ENCODE results near the gene LCLAT1. TPM values are rescaled to one million over a fixed set of nuclear protein-coding genes. Genes with fewer than 3 reads are reported as not detected.

Gene LCLAT1
- total RNA-seq, 1 experiment from 2014 or later, result 32.9 TPM

GRCh38 chr2:30683236-30683956, 236.3 kb downstream of the LCLAT1 start:
- H2BK12ac ChIP-seq (ENCODE audit: insufficient read length, low read depth, low read length), result no peak overlapping the region
- H2BK20ac ChIP-seq (ENCODE audit: low read depth, low read length, poor library complexity, severe bottlenecking), result no peak overlapping the region
- TF ChIP-seq CTCF (conservative IDR thresholded peaks at IDR 0.05), result no peak
- no peaks in the 10 kb centered on the region for H3K79me2 ChIP-seq (ENCODE audit: insufficient read depth, low read length)
- Mint-ChIP-seq H3K4me1 (peaks cover 0 to 2% of the 10 kb centered on the region in 2 experiments; a peak in 3 of 4 replicates), H3K27ac (no peak overlapping the region), H3K36me3 (ENCODE audit: insufficient read depth in 1 of 3, low read depth in 3 of 3) (no peaks in the 10 kb centered on the region; a peak in 1 of 7 replicates), H3K4me3 (no peak overlapping the region), H3K9me3 (no peaks in the 10 kb centered on the region), H3K27me3 (ENCODE audit: low read depth) (no peaks in the 10 kb centered on the region; the same call in 1 of the 2 replicates)
- no peak overlapping the region for H2AK5ac ChIP-seq (ENCODE audit: insufficient read length, low read length)
- H3K23ac ChIP-seq (ENCODE audit: insufficient read length, low read depth, low read length), result no peak overlapping the region
- H3K4me2 ChIP-seq (ENCODE audit: insufficient read depth, insufficient read length, low read length), result no peak overlapping the region
- H3K18ac ChIP-seq (ENCODE audit: insufficient read length, low read depth, low read length), result no peak overlapping the region
- no peaks in the 10 kb centered on the region for H3K79me1 ChIP-seq (ENCODE audit: insufficient read depth, low read depth, low read length, poor library complexity, severe bottlenecking)
- H3K56ac ChIP-seq (ENCODE audit: insufficient read length, low read depth, low read length), result no peak overlapping the region
- WGBS (ENCODE audit: extremely low coverage, insufficient read length, low lambda C conversion rate), result no CpG with 5 or more reads among the region's 8 CpGs
- no peak overlapping the region for H3K27ac ChIP-seq (ENCODE audit: insufficient read length, low read depth, low read length)
- no peak overlapping the region for H2BK5ac ChIP-seq (ENCODE audit: insufficient read length, low read length)
- H3K9ac ChIP-seq (ENCODE audit: extremely low read depth, insufficient read length, low read length), result no peak overlapping the region
- no peaks in the 10 kb centered on the region for H3K9me3 ChIP-seq (ENCODE audit: control insufficient read depth, low read depth, low read length)
- no peaks in the 10 kb centered on the region for H4K20me1 ChIP-seq (ENCODE audit: control insufficient read depth, insufficient read depth, insufficient read length)
- H2BK15ac ChIP-seq (ENCODE audit: low read depth, low read length), result no peak overlapping the region
- no peak overlapping the region for H4K91ac ChIP-seq (ENCODE audit: insufficient read length, low read depth, low read length)
- H2BK120ac ChIP-seq (ENCODE audit: low read depth, low read length, poor library complexity, severe bottlenecking), result no peak overlapping the region
- H3K4me1 ChIP-seq (ENCODE audit: insufficient read depth, low read length), result no peaks in the 10 kb centered on the region
- no peak overlapping the region for H4K8ac ChIP-seq (replicated peaks; ENCODE audit: insufficient read length, low read depth, low read length)
- H3K23me2 ChIP-seq (ENCODE audit: insufficient read length, low read depth, low read length, poor library complexity, severe bottlenecking), result no peaks in the 10 kb centered on the region
- H2AFZ ChIP-seq (ENCODE audit: low read length), result no peak overlapping the region
- H3K27me3 ChIP-seq (ENCODE audit: insufficient read depth, low read length), result no peaks in the 10 kb centered on the region; the same call in 1 of the 2 replicates
- H3T11ph ChIP-seq (ENCODE audit: low read length), result no peak overlapping the region
- no peak for DNase-seq
- no peak overlapping the region for H3K4ac ChIP-seq (ENCODE audit: low read depth, low read length)
- no peak overlapping the region for H3K14ac ChIP-seq (ENCODE audit: insufficient read depth, low read length)
- no peak overlapping the region for H4K5ac ChIP-seq (ENCODE audit: insufficient read length, low read depth, low read length)

All from H9 (cell line).